ENCODE measurements around the gene SPIRE2. TPM values are rescaled to one million over a fixed set of nuclear protein-coding genes. Genes with fewer than 3 reads are reported as not detected.

The SPIRE2 gene
- total RNA-seq, 1 donor = 0.72 TPM

- no peak for TF ChIP-seq CTCF (IDR thresholded peaks at IDR 0.05; ENCODE audit: extremely low read depth, low read depth, low read length)
- no peaks in the 10 kb centered on the region for H3K9me3 ChIP-seq (ENCODE audit: low read depth, low read length)
- no peaks in the 10 kb centered on the region for H3K4me1 ChIP-seq (ENCODE audit: insufficient read depth, low read length)
- no peak overlapping the region for H2AFZ ChIP-seq (ENCODE audit: low read length)
- no peaks in the 10 kb centered on the region for H4K20me1 ChIP-seq (ENCODE audit: insufficient read depth, low read length)
- DNase-seq (ENCODE audit: insufficient read length, low spot score, missing footprints) = no peak
- H3K79me2 ChIP-seq (ENCODE audit: insufficient read depth, low read length) = no peaks in the 10 kb centered on the region
- H3K4me2 ChIP-seq (ENCODE audit: insufficient read depth, low read length) = no peak overlapping the region
- no peak overlapping the region for H3K4me3 ChIP-seq (ENCODE audit: insufficient read depth, low read length)
- peaks cover 24% of the 10 kb centered on the region for H3K36me3 ChIP-seq (ENCODE audit: insufficient read depth, low read length)
- H3K27ac ChIP-seq (ENCODE audit: low read depth, low read length) = no peak overlapping the region
- no peaks in the 10 kb centered on the region for H3K27me3 ChIP-seq (ENCODE audit: insufficient read depth, low read length)
Measured at GRCh38 chr16:89796104-89796503, 32.2 kb upstream of the SPIRE2 start.

- H2AFZ ChIP-seq (ENCODE audit: low read length) = no peak overlapping the region
- H3K4me3 ChIP-seq (ENCODE audit: insufficient read depth, low read length) = no peak overlapping the region
- no peak overlapping the region for H3K27ac ChIP-seq (ENCODE audit: low read depth, low read length)
- no peaks in the 10 kb centered on the region for H3K4me1 ChIP-seq (ENCODE audit: insufficient read depth, low read length)
- H3K36me3 ChIP-seq (ENCODE audit: insufficient read depth, low read length) = peaks cover 14% of the 10 kb centered on the region
- no peaks in the 10 kb centered on the region for H3K9me3 ChIP-seq (ENCODE audit: low read depth, low read length)
- DNase-seq (ENCODE audit: insufficient read length, low spot score, missing footprints) = no peak
- H3K4me2 ChIP-seq (ENCODE audit: insufficient read depth, low read length) = no peak overlapping the region
- TF ChIP-seq CTCF (IDR thresholded peaks at IDR 0.05; ENCODE audit: extremely low read depth, low read depth, low read length) = no peak
- H3K79me2 ChIP-seq (ENCODE audit: insufficient read depth, low read length) = no peaks in the 10 kb centered on the region
- no peaks in the 10 kb centered on the region for H4K20me1 ChIP-seq (ENCODE audit: insufficient read depth, low read length)
- H3K27me3 ChIP-seq (ENCODE audit: insufficient read depth, low read length) = no peaks in the 10 kb centered on the region
Measured at GRCh38 chr16:89798126-89798525, 30.1 kb upstream of the SPIRE2 start.

- Histone ChIP-seq H3K79me2 (ENCODE audit: insufficient read depth, low read length) (no peaks in the 10 kb centered on the region), H3K4me3 (ENCODE audit: insufficient read depth, low read length) (no peak overlapping the region), H2AFZ (ENCODE audit: low read length) (no peak overlapping the region), H3K4me2 (ENCODE audit: insufficient read depth, low read length) (no peak overlapping the region), H3K27ac (ENCODE audit: low read depth, low read length) (no peak overlapping the region), H3K27me3 (ENCODE audit: insufficient read depth, low read length) (no peaks in the 10 kb centered on the region), H4K20me1 (ENCODE audit: insufficient read depth, low read length) (no peaks in the 10 kb centered on the region), H3K9me3 (ENCODE audit: low read depth, low read length) (no peaks in the 10 kb centered on the region), H3K36me3 (ENCODE audit: insufficient read depth, low read length) (peaks cover 19% of the 10 kb centered on the region), H3K4me1 (ENCODE audit: insufficient read depth, low read length) (no peaks in the 10 kb centered on the region)
- TF ChIP-seq CTCF (IDR thresholded peaks at IDR 0.05; ENCODE audit: extremely low read depth, low read depth, low read length) = no peak
- no peak for DNase-seq (ENCODE audit: insufficient read length, low spot score, missing footprints)
Measured at GRCh38 chr16:89798832-89799370, 29.4 kb upstream of the SPIRE2 start.

- Histone ChIP-seq H3K4me2 (ENCODE audit: insufficient read depth, low read length) (no peak overlapping the region), H2AFZ (ENCODE audit: low read length) (no peak overlapping the region), H3K4me3 (ENCODE audit: insufficient read depth, low read length) (no peak overlapping the region), H3K79me2 (ENCODE audit: insufficient read depth, low read length) (no peaks in the 10 kb centered on the region), H3K4me1 (ENCODE audit: insufficient read depth, low read length) (peaks cover 4% of the 10 kb centered on the region), H4K20me1 (ENCODE audit: insufficient read depth, low read length) (no peaks in the 10 kb centered on the region), H3K27ac (ENCODE audit: low read depth, low read length) (no peak overlapping the region), H3K36me3 (ENCODE audit: insufficient read depth, low read length) (peaks cover 17% of the 10 kb centered on the region), H3K27me3 (ENCODE audit: insufficient read depth, low read length) (no peaks in the 10 kb centered on the region), H3K9me3 (ENCODE audit: low read depth, low read length) (no peaks in the 10 kb centered on the region)
- TF ChIP-seq CTCF (IDR thresholded peaks at IDR 0.05; ENCODE audit: extremely low read depth, low read depth, low read length) = no peak
- no peak for DNase-seq (ENCODE audit: insufficient read length, low spot score, missing footprints)
Measured at GRCh38 chr16:89801800-89802199, 26.5 kb upstream of the SPIRE2 start.

Measured in osteoblast (primary cell).